IMR-90 (cell line): ENCODE measurements around the gene LRRC36.

Experiments
- BHLHE40 ChIP-seq: fragments of 150-350 bp; IDR thresholded peaks from 2 replicates; pipeline ENCODE4 v1.6.1; 2016; ENCODE audit warnings: mild to moderate bottlenecking, low read depth, low read length
- CEBPB ChIP-seq: IDR thresholded peaks from 2 replicates; pipeline ENCODE4 v1.6.1; 2012; ENCODE audit warnings: low read depth, low read length, improper control_type of control experiment
- CHD1 ChIP-seq: IDR thresholded peaks from 2 replicates; pipeline ENCODE4 v1.6.1; 2012; ENCODE audit warnings: low read depth, low read length, improper control_type of control experiment
- MAFK ChIP-seq: IDR thresholded peaks from 2 replicates; pipeline ENCODE4 v1.6.1; 2012; ENCODE audit warnings: low read depth, low read length, improper control_type of control experiment
- MXI1 ChIP-seq: IDR thresholded peaks from 2 replicates; pipeline ENCODE4 v1.6.1; 2012; ENCODE audit warnings: low read depth, mild to moderate bottlenecking, low read length, moderate library complexity, borderline replicate concordance
- NFE2L2 ChIP-seq: fragments of 150-350 bp; IDR thresholded peaks from 2 replicates; pipeline ENCODE4 v1.6.1; 2016; ENCODE audit warnings: low read depth, mild to moderate bottlenecking, low read length
- POLR2A ChIP-seq: IDR thresholded peaks from 2 replicates; pipeline ENCODE4 v1.6.1; 2012; ENCODE audit warnings: mild to moderate bottlenecking, low read depth, low read length
- RAD21 ChIP-seq: IDR thresholded peaks from 2 replicates; pipeline ENCODE4 v1.6.1; 2012; ENCODE audit warnings: low read length, improper control_type of control experiment
- RCOR1 ChIP-seq: IDR thresholded peaks from 2 replicates; pipeline ENCODE4 v1.6.1; 2012; ENCODE audit warnings: mild to moderate bottlenecking, low read length, improper control_type of control experiment; ENCODE audit not compliant: insufficient replicate concordance
- RFX5 ChIP-seq: IDR thresholded peaks from 2 replicates; pipeline ENCODE4 v1.8.0; 2012; ENCODE audit warnings: low read depth, mild to moderate bottlenecking, low read length, moderate library complexity
- SMC3 ChIP-seq: fragments of 150-350 bp; IDR thresholded peaks from 2 replicates; pipeline ENCODE4 v1.6.1; 2016; ENCODE audit warnings: low read depth, mild to moderate bottlenecking, antibody characterized with exemption, low read length, moderate library complexity
- TF ChIP-seq, protein P1 (sequence below): conservative IDR thresholded peaks from 2 replicates; pipeline ENCODE4 v1.5.1; 2012; ENCODE audit warnings: mild to moderate bottlenecking, low read depth, low read length, improper control_type of control experiment
- TF ChIP-seq, protein P2 (sequence below): fragments of 150-350 bp; IDR thresholded peaks from 2 replicates; pipeline ENCODE4 v1.6.1; 2016; ENCODE audit warnings: low read depth, mild to moderate bottlenecking, low read length, moderate library complexity, borderline replicate concordance
- TF ChIP-seq, protein P3 (sequence below): fragments of 150-350 bp; IDR thresholded peaks from 2 replicates; pipeline ENCODE4 v1.6.1; 2017; ENCODE audit warnings: mild to moderate bottlenecking, antibody characterized with exemption, low read length, low read depth

DNA sequence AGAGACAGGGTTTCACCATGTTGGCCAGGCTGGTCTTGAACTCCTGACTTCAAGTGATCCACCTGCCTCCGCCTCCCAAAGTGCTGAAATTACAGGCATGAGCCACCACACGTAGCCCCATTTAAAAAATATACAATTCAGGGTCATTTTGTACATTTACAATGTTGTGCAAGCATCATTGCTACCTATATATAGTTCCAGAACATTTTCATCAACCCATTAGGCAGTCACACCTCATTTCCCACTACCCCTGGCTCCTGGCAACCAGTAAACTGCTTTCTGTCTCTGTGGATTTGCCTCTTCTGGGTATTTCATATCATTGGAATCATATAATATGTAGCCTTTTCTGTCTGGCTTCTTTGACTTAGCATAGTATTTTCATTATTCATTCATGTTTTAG, 6.7 kb downstream of the LRRC36 start:
- TF ChIP-seq CEBPB, result no peak
- no peak for TF ChIP-seq MAFK
- no peak for TF ChIP-seq POLR2A
- TF ChIP-seq, protein P1, sequence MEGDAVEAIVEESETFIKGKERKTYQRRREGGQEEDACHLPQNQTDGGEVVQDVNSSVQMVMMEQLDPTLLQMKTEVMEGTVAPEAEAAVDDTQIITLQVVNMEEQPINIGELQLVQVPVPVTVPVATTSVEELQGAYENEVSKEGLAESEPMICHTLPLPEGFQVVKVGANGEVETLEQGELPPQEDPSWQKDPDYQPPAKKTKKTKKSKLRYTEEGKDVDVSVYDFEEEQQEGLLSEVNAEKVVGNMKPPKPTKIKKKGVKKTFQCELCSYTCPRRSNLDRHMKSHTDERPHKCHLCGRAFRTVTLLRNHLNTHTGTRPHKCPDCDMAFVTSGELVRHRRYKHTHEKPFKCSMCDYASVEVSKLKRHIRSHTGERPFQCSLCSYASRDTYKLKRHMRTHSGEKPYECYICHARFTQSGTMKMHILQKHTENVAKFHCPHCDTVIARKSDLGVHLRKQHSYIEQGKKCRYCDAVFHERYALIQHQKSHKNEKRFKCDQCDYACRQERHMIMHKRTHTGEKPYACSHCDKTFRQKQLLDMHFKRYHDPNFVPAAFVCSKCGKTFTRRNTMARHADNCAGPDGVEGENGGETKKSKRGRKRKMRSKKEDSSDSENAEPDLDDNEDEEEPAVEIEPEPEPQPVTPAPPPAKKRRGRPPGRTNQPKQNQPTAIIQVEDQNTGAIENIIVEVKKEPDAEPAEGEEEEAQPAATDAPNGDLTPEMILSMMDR, result no peak
- TF ChIP-seq MXI1, result no peak
- no peak for TF ChIP-seq RAD21
- no peak for TF ChIP-seq SMC3
- TF ChIP-seq RCOR1, result no peak
- no peak for TF ChIP-seq NFE2L2
- TF ChIP-seq RFX5, result no peak
- no peak for TF ChIP-seq CHD1
- TF ChIP-seq BHLHE40, result no peak
- TF ChIP-seq, protein P2, sequence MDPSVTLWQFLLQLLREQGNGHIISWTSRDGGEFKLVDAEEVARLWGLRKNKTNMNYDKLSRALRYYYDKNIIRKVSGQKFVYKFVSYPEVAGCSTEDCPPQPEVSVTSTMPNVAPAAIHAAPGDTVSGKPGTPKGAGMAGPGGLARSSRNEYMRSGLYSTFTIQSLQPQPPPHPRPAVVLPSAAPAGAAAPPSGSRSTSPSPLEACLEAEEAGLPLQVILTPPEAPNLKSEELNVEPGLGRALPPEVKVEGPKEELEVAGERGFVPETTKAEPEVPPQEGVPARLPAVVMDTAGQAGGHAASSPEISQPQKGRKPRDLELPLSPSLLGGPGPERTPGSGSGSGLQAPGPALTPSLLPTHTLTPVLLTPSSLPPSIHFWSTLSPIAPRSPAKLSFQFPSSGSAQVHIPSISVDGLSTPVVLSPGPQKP, result no peak
- TF ChIP-seq, protein P3, sequence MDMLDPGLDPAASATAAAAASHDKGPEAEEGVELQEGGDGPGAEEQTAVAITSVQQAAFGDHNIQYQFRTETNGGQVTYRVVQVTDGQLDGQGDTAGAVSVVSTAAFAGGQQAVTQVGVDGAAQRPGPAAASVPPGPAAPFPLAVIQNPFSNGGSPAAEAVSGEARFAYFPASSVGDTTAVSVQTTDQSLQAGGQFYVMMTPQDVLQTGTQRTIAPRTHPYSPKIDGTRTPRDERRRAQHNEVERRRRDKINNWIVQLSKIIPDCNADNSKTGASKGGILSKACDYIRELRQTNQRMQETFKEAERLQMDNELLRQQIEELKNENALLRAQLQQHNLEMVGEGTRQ, result no peak
